GM19452 (cell line): ENCODE data around the gene FARP1.
"Not testable (repeated sequence)": the region's sequence is repeated elsewhere in the genome, so short reads cannot be mapped to it uniquely, and the experiment has no call there.

ENCODE experiments used
- ATAC-seq: cut with Tn5 transposase; IDR thresholded peaks from one replicate; pipeline ENCODE4 v1.9.1; 2021; ENCODE audit not compliant: unreplicated experiment

FARP1 gene

GRCh38 chr13:98254513-98254912, 111.6 kb downstream of the FARP1 start:
- no peak for ATAC-seq

DNA sequence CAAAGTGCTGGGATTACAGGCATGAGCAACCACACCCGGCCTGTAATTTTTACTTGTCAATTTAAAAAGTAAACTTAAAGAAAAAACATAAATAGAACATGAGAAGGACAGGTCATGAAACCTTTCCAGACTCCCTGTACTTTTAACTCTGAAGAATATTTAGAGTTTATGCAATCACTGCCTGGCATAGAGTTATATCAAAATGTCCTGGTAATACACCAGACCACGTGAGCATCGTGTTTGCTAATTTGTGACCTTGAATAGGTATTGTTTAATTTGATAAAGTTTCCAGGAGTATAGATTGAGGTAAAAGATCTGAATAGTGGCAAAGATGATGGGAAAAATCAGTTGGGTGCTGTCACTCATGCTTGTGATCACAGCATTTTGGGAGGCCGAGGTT, 115.3 kb downstream of the FARP1 start:
- ATAC-seq: no peak

DNA sequence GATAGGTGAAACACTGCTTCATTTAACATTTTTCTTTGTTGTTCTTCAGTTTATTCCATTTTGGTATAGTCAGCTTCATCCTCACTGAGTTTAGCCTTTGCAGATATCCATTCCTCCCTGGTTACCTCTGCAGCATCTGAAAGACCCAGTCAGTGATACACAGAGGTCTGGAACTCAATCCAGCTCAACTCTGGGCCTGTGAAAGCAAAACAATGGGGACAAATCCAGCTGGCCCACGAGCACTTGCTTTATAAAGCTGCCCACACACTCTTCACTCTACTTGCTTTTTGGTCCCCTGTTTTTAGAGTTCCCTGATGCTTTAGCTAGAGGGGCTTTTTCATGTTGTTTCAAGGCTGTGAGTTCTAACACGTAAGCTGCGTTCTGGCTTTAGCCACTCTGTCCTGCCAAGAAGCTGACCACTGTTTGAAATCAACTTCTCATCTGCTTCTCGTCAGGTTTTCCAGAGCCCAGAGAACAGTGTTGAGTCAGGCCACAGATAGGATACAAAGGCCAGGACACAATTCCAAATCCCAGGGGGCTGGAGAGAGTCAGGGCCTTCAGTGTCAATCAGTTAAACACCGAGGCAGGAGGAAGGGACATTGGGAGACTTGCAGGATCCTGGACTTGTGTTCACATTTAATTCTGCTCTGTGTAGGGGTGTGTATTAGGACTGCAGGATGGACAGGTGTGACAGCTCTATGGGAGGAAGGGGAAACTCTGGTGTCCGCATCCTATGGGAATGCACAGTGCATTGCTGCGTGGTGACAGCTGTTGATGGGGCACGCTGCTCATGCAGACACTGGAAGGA, 117.7 kb downstream of the FARP1 start:
- no peak for ATAC-seq

- ATAC-seq: no peak
Observed at GRCh38 chr13:98261165-98261702, 118.3 kb downstream of the FARP1 start.

DNA sequence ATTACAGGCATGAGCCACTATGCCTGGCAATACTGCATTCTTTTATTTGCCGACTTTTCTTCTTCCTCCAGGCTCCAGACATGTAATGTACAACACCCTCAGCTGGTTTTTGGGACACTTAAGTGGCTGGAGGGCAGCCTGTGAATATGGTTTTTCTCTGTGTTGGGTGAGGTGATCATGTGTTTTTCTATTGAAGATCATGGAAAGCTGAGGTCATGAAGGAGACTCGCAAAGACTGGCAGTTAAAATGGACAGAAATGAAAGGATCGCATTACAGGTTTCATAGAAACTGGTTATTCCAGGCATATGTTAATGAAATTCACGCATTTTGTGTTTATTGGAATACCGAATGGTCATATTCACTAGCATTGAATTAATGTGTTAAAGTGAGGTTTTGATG, 119.4 kb downstream of the FARP1 start:
- ATAC-seq: no peak

DNA sequence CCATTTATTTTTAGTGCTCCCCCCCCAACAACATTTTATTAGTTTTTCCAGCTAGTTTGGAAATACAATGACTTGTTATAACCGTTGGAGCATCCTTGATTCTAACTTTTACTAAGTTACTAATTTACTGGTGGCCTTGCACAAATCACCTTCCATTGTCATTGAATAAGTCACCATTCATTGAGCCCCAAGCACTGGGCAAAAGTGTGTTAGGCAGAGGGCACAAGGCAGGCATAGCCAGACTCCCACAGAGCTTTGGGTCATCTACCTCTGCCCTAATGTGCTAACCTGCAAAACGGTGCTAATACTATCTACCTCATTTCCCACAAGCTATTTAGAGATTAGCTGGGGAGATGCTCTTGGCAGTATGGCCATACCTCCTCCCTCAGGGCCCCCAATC, 120.9 kb downstream of the FARP1 start:
- ATAC-seq: no peak

DNA sequence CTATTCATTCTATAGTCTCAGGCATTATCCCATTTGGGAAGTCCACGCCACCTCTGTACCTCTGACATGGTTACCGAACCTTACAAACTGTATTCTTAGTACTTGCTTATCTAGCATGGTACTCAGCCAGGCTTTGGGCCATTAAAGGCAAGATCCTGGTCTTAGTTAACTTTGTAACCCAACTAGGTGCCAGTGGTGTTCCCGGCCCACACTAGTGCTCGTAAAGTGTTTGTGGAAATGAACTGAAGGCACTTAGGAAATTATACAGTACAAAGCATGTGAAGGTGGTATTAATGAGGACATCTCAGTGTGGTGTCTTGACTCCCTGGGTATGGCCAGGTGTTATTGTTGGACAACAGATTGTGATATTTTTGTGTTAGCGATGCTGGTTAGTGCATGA, 122.0 kb downstream of the FARP1 start:
- no peak for ATAC-seq

DNA sequence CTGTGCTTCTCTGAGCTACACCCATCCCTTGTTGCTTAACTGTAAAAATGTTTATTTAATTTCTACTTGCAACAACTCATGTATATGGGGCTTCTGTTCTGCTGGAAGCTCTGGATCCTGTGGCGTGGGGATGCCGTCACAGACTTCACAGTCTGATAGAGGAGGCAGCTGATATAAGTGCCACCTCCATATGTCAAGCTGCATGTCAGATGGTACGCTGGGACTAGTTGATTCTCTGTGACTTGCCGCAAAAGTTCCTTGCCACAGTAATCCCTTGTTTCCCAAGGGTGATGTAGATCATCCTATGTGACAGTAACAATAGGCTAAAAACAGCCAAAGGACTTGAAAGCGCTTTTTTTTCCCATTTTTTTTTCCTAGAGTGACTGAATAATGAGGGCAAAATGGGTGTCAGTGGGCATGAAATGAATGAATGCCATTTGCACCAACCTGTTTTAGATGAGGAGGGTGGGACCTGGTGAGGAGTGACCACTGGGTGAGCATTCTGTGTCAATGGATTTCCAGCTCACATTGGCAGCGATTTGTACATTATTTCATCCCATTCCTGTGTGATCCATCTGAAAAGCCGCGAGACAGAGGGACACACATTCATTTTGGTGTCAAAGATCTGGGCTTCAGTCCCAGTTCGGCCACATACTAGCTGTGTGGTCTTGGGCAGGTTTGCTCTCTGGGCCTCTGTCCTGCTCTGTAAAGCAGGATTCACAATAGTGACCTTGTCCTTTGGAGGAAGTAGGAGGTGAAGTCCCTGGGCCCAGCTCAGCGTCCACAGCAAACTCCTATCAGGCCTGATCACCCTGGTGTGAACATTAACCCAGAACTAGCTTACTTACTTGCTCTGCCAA, 123.0 kb downstream of the FARP1 start:
- no peak for ATAC-seq

DNA sequence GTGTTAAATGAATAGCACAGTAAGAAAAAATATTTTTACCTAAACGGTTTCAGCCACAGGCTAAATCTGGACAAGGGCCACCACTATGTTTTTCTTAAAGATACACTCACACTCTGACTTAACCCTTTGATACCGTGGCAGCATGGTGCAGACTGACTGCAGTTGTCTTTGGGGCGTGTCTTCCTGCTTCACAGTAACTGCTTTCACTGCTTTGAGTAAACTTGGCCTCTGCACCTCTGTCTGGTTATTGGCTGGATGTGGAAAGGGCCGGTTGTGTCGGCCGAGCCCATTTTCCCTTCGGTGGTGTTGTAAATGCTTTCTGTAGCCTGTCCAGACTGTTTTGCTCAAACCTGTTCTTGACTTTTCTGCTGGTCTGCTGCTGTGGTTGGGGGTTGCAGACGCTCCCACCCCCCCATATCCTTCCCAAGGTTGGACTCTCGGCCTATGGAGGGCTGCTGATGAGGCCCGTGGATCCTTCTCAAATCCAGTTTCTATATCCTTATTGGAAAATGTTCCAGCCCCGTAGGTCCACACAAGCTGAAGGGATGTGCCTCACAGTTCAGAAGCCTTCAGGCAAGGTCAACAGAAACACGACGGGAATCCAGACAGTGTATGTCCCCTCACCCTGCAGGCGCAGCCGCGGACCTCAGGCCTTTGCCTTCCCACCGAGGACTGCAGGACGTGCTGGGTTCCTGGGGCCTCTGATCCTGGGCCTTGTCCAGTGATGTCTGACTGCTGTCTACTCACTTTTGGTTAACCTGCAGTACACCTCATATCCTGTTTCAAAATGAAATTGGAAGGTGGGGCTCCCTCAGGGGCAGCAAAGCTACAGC, 124.4 kb downstream of the FARP1 start:
- peak; percentile 53 for ATAC-seq

DNA sequence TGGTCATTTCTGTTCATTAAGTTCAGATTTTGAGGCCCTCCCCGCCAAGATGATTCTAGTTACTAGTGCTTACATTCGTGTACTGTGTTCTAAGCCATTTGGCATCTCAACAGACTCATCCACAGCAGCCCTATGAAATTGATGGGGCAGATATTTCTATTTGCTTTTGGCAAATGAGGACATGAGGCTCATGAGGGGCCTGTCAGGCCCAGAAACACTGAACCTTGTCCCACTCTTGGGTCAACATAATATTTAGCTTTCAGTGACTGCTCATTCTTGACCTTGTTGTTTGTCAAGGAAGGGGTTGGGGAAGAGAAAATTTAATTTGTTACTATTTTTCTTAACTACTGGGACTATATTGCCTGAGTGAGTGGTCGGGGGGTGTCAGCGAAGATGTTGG, 126.5 kb downstream of the FARP1 start:
- ATAC-seq: no peak

DNA sequence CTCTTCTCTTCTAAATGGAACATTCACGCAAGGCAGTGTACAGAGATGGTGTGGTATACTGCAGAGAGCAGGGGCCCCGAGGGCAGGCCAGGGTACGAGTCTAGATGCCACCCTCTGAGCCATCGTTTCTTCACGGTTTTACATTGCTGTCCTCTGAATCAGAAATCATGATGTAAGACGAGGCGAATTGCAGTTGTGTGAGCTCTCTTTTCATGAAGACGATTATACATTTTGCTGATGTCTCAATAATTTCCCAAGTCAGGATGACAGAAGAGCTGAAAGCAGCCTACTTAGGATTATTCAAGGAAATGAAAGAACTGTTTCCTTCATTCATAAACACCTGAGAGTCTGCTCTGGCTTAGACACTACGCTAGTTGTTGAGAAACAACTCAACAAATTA, 127.9 kb downstream of the FARP1 start:
- no peak for ATAC-seq

GRCh38 chr13:98271646-98272045, 128.8 kb downstream of the FARP1 start:
- not testable (repeated sequence) for ATAC-seq

DNA sequence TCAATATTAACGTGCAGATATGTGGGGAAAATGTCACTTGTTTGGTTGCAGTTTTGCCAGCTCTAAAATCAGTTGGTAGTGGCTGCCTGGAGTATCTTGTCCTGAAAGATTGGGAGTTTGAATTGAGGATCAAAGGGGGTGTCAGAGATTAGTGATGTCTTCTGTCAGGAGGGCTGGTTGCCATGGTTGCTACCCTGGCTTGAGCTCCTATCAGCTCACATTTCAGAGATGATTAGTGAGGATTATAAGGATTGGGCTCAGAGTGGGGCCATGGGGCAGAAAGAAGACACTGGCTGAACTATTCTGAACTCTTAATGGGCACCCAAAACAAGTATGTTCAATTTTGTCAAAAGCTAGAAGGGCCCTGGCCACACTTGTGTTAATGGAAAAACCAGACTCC, 129.7 kb downstream of the FARP1 start:
- no peak for ATAC-seq

- ATAC-seq: no peak
Observed at GRCh38 chr13:98273067-98273823, 130.4 kb downstream of the FARP1 start.

GRCh38 chr13:98273824-98274742, 131.2 kb downstream of the FARP1 start:
- no peak for ATAC-seq

DNA sequence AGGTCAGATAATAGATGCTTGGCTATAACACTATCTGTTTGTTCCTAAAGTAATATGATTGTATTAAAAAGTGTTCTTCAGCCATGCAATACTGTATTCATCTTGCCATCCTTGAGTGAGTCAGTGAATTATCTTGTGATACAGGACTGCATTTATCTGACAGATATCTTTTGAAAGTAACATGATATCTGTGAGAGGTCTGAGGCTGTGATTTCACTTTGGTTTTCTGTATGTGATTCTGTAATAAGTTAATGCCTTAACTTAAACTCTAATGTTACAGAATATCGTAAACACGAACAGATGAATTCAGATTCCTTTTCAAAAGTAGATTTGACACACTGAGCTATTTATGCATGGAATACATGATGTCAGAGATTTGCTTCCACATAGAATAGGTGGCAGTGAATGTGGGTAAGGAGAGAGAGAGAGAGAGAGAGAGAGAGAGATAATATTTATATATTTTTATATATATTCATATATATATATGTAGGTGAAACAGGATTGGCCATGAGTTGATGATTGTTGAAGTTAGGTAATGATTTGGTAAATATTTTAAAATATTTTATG, 132.1 kb downstream of the FARP1 start:
- ATAC-seq: no peak

DNA sequence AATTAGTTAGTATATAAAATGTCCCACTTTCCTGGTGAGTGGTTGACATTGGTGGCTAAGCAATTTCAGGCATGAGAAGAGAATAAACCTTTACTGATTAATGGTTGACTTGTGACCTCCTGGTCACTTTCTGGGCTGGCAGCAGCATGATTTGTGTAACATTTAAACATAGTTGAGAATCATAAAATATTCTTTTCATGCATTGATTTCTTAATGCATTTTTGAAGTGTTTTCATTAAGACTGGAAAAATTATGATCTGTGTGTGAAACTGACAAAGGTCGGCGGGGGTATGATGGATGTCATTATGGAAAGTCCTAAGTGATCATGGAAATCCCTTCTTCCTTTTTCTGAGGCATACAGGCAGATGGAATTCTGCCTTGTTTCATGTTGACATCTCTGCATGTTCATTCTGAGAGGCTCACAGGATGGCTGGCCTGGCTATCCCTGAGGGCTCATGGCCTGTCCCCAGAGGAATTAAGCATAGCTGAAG, 132.8 kb downstream of the FARP1 start:
- ATAC-seq: no peak

GRCh38 chr13:98276486-98276885, 133.6 kb downstream of the FARP1 start:
- ATAC-seq: no peak
